ENCODE data around the gene PSMB3. TPM values are rescaled to one million over a fixed set of nuclear protein-coding genes. Genes with fewer than 3 reads are reported as not detected.

Gene PSMB3
- polyA plus RNA-seq, 3 donors, result 315 to 689 (median 625) TPM

GRCh38 chr17:38740806-38741205 is 11.7 kb upstream of the PSMB3 start:
- Mint-ChIP-seq H3K9me3 (no peaks in the 10 kb centered on the region), H3K4me3 (peak overlapping the region in 1 of 2 donors; percentile 55)
- H3K9ac ChIP-seq (ENCODE audit: insufficient read depth, low read length, poor library complexity, severe bottlenecking), result no peak overlapping the region

DNA sequence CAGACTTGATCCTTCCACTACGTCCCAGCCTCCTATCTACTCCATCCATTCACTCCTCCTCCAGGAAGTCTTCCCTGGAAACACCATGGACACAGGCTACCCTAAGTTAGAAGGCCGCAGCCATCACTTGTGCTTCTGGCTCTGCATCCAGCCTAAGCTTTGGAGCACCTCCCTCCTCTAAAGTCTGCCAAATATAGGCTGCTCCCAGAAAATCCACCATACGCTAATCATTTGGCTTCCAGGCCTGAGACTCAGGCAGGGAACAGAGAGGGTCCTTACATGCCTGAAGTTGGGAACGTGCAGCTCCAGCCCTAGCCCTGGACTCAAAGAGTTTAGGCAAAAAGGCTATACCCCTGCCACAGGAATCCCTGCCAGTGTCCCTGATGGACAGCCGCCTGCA is 11.1 kb upstream of the PSMB3 start:
- Histone ChIP-seq H3K36me3 (replicated peaks in 1 of 2; ENCODE audit: control insufficient read depth in 1 of 2, insufficient read depth in 2 of 2, low read length in 2 of 2) (no peaks in the 10 kb centered on the region), H2AFZ (ENCODE audit: insufficient read depth, low read depth, low read length, poor library complexity, severe bottlenecking) (no peak overlapping the region), H3K9me3 (replicated peaks in 1 of 2; ENCODE audit: control insufficient read depth in 1 of 2, insufficient read depth in 1 of 2, low read length in 2 of 2) (no peaks in the 10 kb centered on the region), H3K27me3 (ENCODE audit: control insufficient read depth in 2 of 2, insufficient read depth in 2 of 2, low read length in 2 of 2) (peaks cover 1 to 18% of the 10 kb centered on the region in 2 donors), H3K4me3 (replicated peaks in 1 of 3; ENCODE audit: low read depth in 2 of 3, low read length in 3 of 3) (no peak overlapping the region), H3K4me2 (replicated peaks; ENCODE audit: extremely low read depth, low read length, poor library complexity, severe bottlenecking) (no peak overlapping the region), H3K79me2 (ENCODE audit: insufficient read depth, low read length) (no peaks in the 10 kb centered on the region), H4K20me1 (ENCODE audit: insufficient read depth, low read length) (no peaks in the 10 kb centered on the region), H3K27ac (ENCODE audit: low read depth in 1 of 2, low read length in 2 of 2) (no peak overlapping the region), H3K4me1 (ENCODE audit: control insufficient read depth in 1 of 2, insufficient read depth in 2 of 2, low read length in 2 of 2) (peaks cover 1 to 5% of the 10 kb centered on the region in 2 donors), H3K9ac (ENCODE audit: insufficient read depth, low read length, poor library complexity, severe bottlenecking) (no peak overlapping the region)
- peaks cover 0 to 4% of the 10 kb centered on the region in 2 donors for H3K36me3 Mint-ChIP-seq
- peaks cover 40 to 63% (median 45%) of the 10 kb centered on the region in 3 donors for H3K27me3 Mint-ChIP-seq (ENCODE audit: low read depth in 3 of 3)
- WGBS (ENCODE audit: insufficient coverage), result 92% methylated on average over 5 of the region's 5 CpGs
- H3K4me1 Mint-ChIP-seq, result peaks cover 7% of the 10 kb centered on the region
- TF ChIP-seq, protein P1, sequence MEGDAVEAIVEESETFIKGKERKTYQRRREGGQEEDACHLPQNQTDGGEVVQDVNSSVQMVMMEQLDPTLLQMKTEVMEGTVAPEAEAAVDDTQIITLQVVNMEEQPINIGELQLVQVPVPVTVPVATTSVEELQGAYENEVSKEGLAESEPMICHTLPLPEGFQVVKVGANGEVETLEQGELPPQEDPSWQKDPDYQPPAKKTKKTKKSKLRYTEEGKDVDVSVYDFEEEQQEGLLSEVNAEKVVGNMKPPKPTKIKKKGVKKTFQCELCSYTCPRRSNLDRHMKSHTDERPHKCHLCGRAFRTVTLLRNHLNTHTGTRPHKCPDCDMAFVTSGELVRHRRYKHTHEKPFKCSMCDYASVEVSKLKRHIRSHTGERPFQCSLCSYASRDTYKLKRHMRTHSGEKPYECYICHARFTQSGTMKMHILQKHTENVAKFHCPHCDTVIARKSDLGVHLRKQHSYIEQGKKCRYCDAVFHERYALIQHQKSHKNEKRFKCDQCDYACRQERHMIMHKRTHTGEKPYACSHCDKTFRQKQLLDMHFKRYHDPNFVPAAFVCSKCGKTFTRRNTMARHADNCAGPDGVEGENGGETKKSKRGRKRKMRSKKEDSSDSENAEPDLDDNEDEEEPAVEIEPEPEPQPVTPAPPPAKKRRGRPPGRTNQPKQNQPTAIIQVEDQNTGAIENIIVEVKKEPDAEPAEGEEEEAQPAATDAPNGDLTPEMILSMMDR (IDR thresholded peaks at IDR 0.05), result no peak
- H3K27ac Mint-ChIP-seq, result no peak overlapping the region
- intact Hi-C loops (cut with micrococcal nuclease), result no loop called here
- peaks cover 0 to 3% (median 0%) of the 10 kb centered on the region in 7 donors for H3K9me3 Mint-ChIP-seq
- H3K4me3 Mint-ChIP-seq, result no peak overlapping the region
- DNase-seq, result no peak

More at GRCh38 chr17:38740806-38741205, 11.7 kb upstream of the PSMB3 start:
- TF ChIP-seq, protein P1 (IDR thresholded peaks at IDR 0.05), result no peak
- no peaks in the 10 kb centered on the region for H3K36me3 Mint-ChIP-seq
- no peak for DNase-seq
- no peak overlapping the region for H2AFZ ChIP-seq (ENCODE audit: insufficient read depth, low read depth, low read length, poor library complexity, severe bottlenecking)
- H3K9me3 ChIP-seq (replicated peaks in 1 of 2; ENCODE audit: control insufficient read depth in 1 of 2, insufficient read depth in 1 of 2, low read length in 2 of 2), result no peaks in the 10 kb centered on the region
- no peak overlapping the region for H3K4me2 ChIP-seq (replicated peaks; ENCODE audit: extremely low read depth, low read length, poor library complexity, severe bottlenecking)
- peaks cover 0 to 11% of the 10 kb centered on the region in 2 donors for H3K27me3 ChIP-seq (ENCODE audit: control insufficient read depth in 2 of 2, insufficient read depth in 2 of 2, low read length in 2 of 2)
- intact Hi-C loops (cut with micrococcal nuclease), result no loop called here
- no peaks in the 10 kb centered on the region for H3K36me3 ChIP-seq (replicated peaks in 1 of 2; ENCODE audit: control insufficient read depth in 1 of 2, insufficient read depth in 2 of 2, low read length in 2 of 2)
- 90% methylated on average over 2 of the region's 4 CpGs for WGBS (ENCODE audit: insufficient coverage)
- H3K79me2 ChIP-seq (ENCODE audit: insufficient read depth, low read length), result no peaks in the 10 kb centered on the region
- peaks cover 37 to 56% (median 45%) of the 10 kb centered on the region in 3 donors for H3K27me3 Mint-ChIP-seq (ENCODE audit: low read depth in 3 of 3)
- H3K27ac Mint-ChIP-seq, result peak overlapping the region in 1 of 7 donors; percentile 3
- H3K4me1 Mint-ChIP-seq, result peaks cover under 1% of the 10 kb centered on the region
- no peaks in the 10 kb centered on the region for H4K20me1 ChIP-seq (ENCODE audit: insufficient read depth, low read length)
- H3K27ac ChIP-seq (ENCODE audit: low read depth in 1 of 2, low read length in 2 of 2), result no peak overlapping the region
- H3K4me3 ChIP-seq (replicated peaks in 1 of 3; ENCODE audit: low read depth in 2 of 3, low read length in 3 of 3), result no peak overlapping the region
- H3K4me1 ChIP-seq (ENCODE audit: control insufficient read depth in 1 of 2, insufficient read depth in 2 of 2, low read length in 2 of 2), result no peaks in the 10 kb centered on the region

Measured in CD14-positive monocyte (primary cell).